HFF-Myc (cell line): ENCODE results near the gene ENTPD7.
"Not testable (repeated sequence)": the region's sequence is repeated elsewhere in the genome, so short reads cannot be mapped to it uniquely, and the experiment has no call there.

Experiments
- DNase-seq: peaks from one replicate; pipeline ENCODE4 v3.0.0-alpha.2; 2011; ENCODE audit warnings: low read depth; ENCODE audit errors: extremely low read depth
- H3K4me3 ChIP-seq: replicated peaks from 2 replicates; pipeline ENCODE4 v1.5.1; 2011; ENCODE audit warnings: low read depth, mild to moderate bottlenecking, control low read depth, low read length
- CTCF ChIP-seq: IDR thresholded peaks from 2 replicates; pipeline ENCODE4 v1.5.1; 2012; ENCODE audit warnings: mild to moderate bottlenecking, low read depth, low read length, control low read depth; ENCODE audit errors: missing control alignments

The ENTPD7 gene

GRCh38 chr10:99731306-99732032, 72.2 kb downstream of the ENTPD7 start:
- no peak for DNase-seq
- H3K4me3 ChIP-seq: peak overlapping the region; percentile 97
- no peak for TF ChIP-seq CTCF

- DNase-seq: peak; percentile 86
- TF ChIP-seq CTCF: no peak
- peak within 1 kb of the TSS; percentile 97 for H3K4me3 ChIP-seq
Observed at GRCh38 chr10:99732033-99732842, 72.9 kb downstream of the ENTPD7 start, which contains the start of the genes COX15 and CUTC. TSS of gene COX15 (minus strand) at chr10:99732127. CDS start at chr10:99732049, 78 bp downstream. TSS of gene CUTC (plus strand) at chr10:99732234. CDS start at chr10:99732349, 115 bp downstream.

- H3K4me3 ChIP-seq: peak overlapping the region; percentile 97
- TF ChIP-seq CTCF: no peak
- no peak for DNase-seq
Observed at GRCh38 chr10:99733366-99733765, 74.1 kb downstream of the ENTPD7 start.

- not testable (repeated sequence) for H3K4me3 ChIP-seq, DNase-seq
Observed at GRCh38 chr10:99734111-99734510, 74.8 kb downstream of the ENTPD7 start.

GRCh38 chr10:99740260-99740659, 81.0 kb downstream of the ENTPD7 start:
- no peak for TF ChIP-seq CTCF

GRCh38 chr10:99740933-99741559, 81.7 kb downstream of the ENTPD7 start:
- H3K4me3 ChIP-seq: no peak overlapping the region
- no peak for TF ChIP-seq CTCF
- no peak for DNase-seq

More at GRCh38 chr10:99740260-99740659, 81.0 kb downstream of the ENTPD7 start:
- no peak overlapping the region for H3K4me3 ChIP-seq
- no peak for DNase-seq

GRCh38 chr10:99742254-99742653, 82.9 kb downstream of the ENTPD7 start:
- no peak overlapping the region for H3K4me3 ChIP-seq
- TF ChIP-seq CTCF: no peak
- DNase-seq: no peak
